K562 (cell line): ENCODE data around the gene HPSE2. TPM values are rescaled to one million over a fixed set of nuclear protein-coding genes. Genes with fewer than 3 reads are reported as not detected.

Experiments used
- BRD9 ChIP-seq: fragments of 450-650 bp; IDR thresholded peaks from 2 replicates; pipeline ENCODE4 v1.6.1; 2018; ENCODE audit warnings: low read depth; ENCODE audit not compliant: partially characterized antibody
- C11orf30 ChIP-seq: fragments of 450-650 bp; IDR thresholded peaks from 2 replicates; pipeline ENCODE4 v1.6.1; 2016; ENCODE audit warnings: low read depth, mild to moderate bottlenecking
- FOXA3 ChIP-seq, 2 experiments: fragments of 450-650 bp in 1 of 2; sonication (generic) in 1 of 2; formaldehyde crosslinking; IDR thresholded peaks in 1 of 2; conservative IDR thresholded peaks in 1 of 2; 2 replicates each; pipeline versions ENCODE4 v1.4.0 to v1.8.0; 2020 to 2022; ENCODE audit warnings: mild to moderate bottlenecking in 2 of 2, missing genetic modification reagents in 1 of 2
- KLF13 ChIP-seq: fragments of 450-650 bp; IDR thresholded peaks from 2 replicates; pipeline ENCODE4 v1.6.1; 2016; ENCODE audit warnings: missing genetic modification characterization, low read depth, mild to moderate bottlenecking, missing compliant biosample characterization, moderate library complexity, borderline replicate concordance
- LCOR ChIP-seq: sonication (generic); formaldehyde crosslinking; IDR thresholded peaks from 2 replicates; pipeline ENCODE4 v1.8.0; 2022; ENCODE audit warnings: mild to moderate bottlenecking, missing genetic modification reagents
- NRF1 ChIP-seq, 2 experiments: fragments of 450-650 bp; IDR thresholded peaks in 1 of 2; conservative IDR thresholded peaks in 1 of 2; 2 replicates each; pipeline ENCODE4 v1.6.1; 2014; ENCODE audit warnings: mild to moderate bottlenecking in 2 of 2
- TAF1 ChIP-seq: IDR thresholded peaks from 2 replicates; pipeline ENCODE4 v1.6.1; 2011; ENCODE audit warnings: mild to moderate bottlenecking, low read length, moderate library complexity; ENCODE audit not compliant: insufficient read depth, control insufficient read depth, severe bottlenecking; ENCODE audit errors: extremely low read depth
- TCF3 ChIP-seq: sonication (generic); formaldehyde crosslinking; IDR thresholded peaks from 2 replicates; pipeline ENCODE4 v1.4.0; 2020; ENCODE audit warnings: mild to moderate bottlenecking, missing genetic modification reagents
- TOE1 ChIP-seq, 2 experiments: fragments of 450-650 bp in 1 of 2; sonication (generic) in 1 of 2; formaldehyde crosslinking in 1 of 2; IDR thresholded peaks; 2 replicates each; pipeline versions ENCODE4 v1.7.1 to v1.8.0; 2016 to 2022; ENCODE audit warnings: borderline replicate concordance in 2 of 2, mild to moderate bottlenecking in 2 of 2, antibody characterized with exemption in 1 of 2, inconsistent platforms in 1 of 2, low read depth in 1 of 2, missing genetic modification reagents in 1 of 2, moderate library complexity in 1 of 2
- ZFX ChIP-seq: sonication (generic); formaldehyde crosslinking; IDR thresholded peaks from 2 replicates; pipeline ENCODE4 v1.8.0; 2022; ENCODE audit warnings: mild to moderate bottlenecking, missing genetic modification reagents, moderate library complexity
- ZNF212 ChIP-seq: fragments of 450-650 bp; formaldehyde crosslinking; IDR thresholded peaks from 2 replicates; pipeline ENCODE4 v1.4.0; 2020; ENCODE audit warnings: mild to moderate bottlenecking
- polyA plus RNA-seq, 8 experiments: library from polyadenylated mRNA; depleted of rRNA in 4 of 8; stranded (reverse) in 5 of 8; unstranded in 3 of 8; fragments of >200 nt; fragmentation: Nextera tagmentation in 2 of 8; fragmentation: Illumina TruSeq in 1 of 8; extraction: Ambion mirVana in 2 of 8; extraction: Trizol in 1 of 8; gene quantifications; 2 replicates each; pipeline versions ENCODE4 v1.2.1 to v1.2.3, GENCODE V29; 2011 to 2014; ENCODE audit warnings: inconsistent platforms in 1 of 8, missing spikeins in 1 of 8
- total RNA-seq, 7 experiments: library from RNA; depleted of rRNA in 6 of 7; stranded (reverse); fragments of >200 nt in 6 of 7; fragmentation: Illumina TruSeq in 2 of 7; extraction: Trizol in 2 of 7; gene quantifications; 2 replicates each; pipeline versions ENCODE4 v1.2.1 to v1.2.3, GENCODE V29; 2011 to 2021; ENCODE audit warnings: low replicate concordance in 1 of 7
- TF ChIP-seq, protein P1 (sequence below): IDR thresholded peaks from 2 replicates; pipeline ENCODE4 v1.6.1; 2011; ENCODE audit warnings: borderline replicate concordance, low read depth, mild to moderate bottlenecking, moderate library complexity, low read length; ENCODE audit not compliant: insufficient read depth, poor library complexity, severe bottlenecking
- TF ChIP-seq, protein P2 (sequence below): fragments of 250-450 bp; sonication (Bioruptor Pico); IDR thresholded peaks from 2 replicates; pipeline ENCODE4 v1.5.0; 2020; ENCODE audit warnings: mild to moderate bottlenecking
- TF ChIP-seq, protein P3 (sequence below): sonication (generic); formaldehyde crosslinking; IDR thresholded peaks from 2 replicates; pipeline ENCODE4 v1.8.0; 2022; ENCODE audit warnings: mild to moderate bottlenecking, missing genetic modification reagents, borderline replicate concordance

The HPSE2 gene
- total and polyA plus RNA-seq, 9 of the 15 experiments (the other 6 are each of a cell fraction or from before 2014, with no cell fraction given): 0.03 to 0.10 (median 0.04) TPM; not detected in 2

DNA sequence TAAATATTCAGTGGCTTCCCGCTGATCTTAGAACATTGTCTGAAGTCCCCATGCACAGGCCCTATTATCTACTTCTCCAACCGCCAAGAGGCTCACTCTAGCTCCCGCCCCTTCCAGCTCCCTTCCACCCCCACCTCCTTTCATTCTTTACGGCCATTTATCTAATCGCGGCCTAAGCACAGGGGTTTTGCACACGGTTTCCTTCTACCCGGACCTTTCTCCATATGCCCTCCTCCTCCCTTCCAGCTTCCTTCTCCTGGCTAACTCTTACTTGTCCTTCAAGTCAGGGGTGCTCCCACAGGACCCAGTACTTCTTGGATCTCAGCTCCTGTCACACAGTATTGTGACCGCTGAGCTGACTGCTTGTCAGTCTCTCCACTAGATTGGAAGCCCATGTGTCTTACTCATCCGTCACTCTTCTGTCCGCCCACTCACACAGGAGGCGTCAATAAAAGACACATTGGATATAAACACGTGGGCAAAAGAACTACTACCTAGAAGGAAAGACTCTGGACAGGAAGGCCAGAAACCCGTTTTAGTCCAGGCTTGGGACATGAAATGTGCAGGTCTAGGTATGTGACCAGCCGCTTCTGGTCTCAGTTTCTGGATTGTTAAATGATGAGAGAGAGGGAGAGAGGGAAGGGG, 768.7 kb downstream of the HPSE2 start (continued):
- TF ChIP-seq, protein P1, sequence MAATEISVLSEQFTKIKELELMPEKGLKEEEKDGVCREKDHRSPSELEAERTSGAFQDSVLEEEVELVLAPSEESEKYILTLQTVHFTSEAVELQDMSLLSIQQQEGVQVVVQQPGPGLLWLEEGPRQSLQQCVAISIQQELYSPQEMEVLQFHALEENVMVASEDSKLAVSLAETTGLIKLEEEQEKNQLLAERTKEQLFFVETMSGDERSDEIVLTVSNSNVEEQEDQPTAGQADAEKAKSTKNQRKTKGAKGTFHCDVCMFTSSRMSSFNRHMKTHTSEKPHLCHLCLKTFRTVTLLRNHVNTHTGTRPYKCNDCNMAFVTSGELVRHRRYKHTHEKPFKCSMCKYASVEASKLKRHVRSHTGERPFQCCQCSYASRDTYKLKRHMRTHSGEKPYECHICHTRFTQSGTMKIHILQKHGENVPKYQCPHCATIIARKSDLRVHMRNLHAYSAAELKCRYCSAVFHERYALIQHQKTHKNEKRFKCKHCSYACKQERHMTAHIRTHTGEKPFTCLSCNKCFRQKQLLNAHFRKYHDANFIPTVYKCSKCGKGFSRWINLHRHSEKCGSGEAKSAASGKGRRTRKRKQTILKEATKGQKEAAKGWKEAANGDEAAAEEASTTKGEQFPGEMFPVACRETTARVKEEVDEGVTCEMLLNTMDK: no peak
- 0 out of 2 replicates have a peak, but pooled peaks have one; percentile 56 for TF ChIP-seq LCOR
- TF ChIP-seq ZNF212 (CRISPR knock-in tag): no peak
- TF ChIP-seq ZFX (CRISPR knock-in tag): peak; percentile 79
- TF ChIP-seq KLF13 (tag): peak; percentile 55; the same call in 1 of the 2 replicates
- TF ChIP-seq FOXA3 (CRISPR knock-in tag; conservative IDR thresholded peaks at IDR 0.05 in 1 of 2, IDR thresholded peaks at IDR 0.05 in 1 of 2): 0 out of 4 replicates have a peak, but pooled peaks of 1 of the 2 experiments have one; percentile 22
- no peak for TF ChIP-seq TAF1
- TF ChIP-seq, protein P2, sequence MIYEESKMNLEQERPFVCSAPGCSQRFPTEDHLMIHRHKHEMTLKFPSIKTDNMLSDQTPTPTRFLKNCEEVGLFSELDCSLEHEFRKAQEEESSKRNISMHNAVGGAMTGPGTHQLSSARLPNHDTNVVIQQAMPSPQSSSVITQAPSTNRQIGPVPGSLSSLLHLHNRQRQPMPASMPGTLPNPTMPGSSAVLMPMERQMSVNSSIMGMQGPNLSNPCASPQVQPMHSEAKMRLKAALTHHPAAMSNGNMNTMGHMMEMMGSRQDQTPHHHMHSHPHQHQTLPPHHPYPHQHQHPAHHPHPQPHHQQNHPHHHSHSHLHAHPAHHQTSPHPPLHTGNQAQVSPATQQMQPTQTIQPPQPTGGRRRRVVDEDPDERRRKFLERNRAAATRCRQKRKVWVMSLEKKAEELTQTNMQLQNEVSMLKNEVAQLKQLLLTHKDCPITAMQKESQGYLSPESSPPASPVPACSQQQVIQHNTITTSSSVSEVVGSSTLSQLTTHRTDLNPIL (CRISPR knock-in tag): no peak
- TF ChIP-seq C11orf30: no peak
- peak; percentile 49; the same call in 1 of the 2 replicates for TF ChIP-seq TOE1 (IDR thresholded peaks at IDR 0.05; ENCODE audit: borderline replicate concordance)
- TF ChIP-seq TOE1 (CRISPR knock-in tag; IDR thresholded peaks at IDR 0.05; ENCODE audit: borderline replicate concordance, low read depth): no peak
- peak; percentile 36; the same call in 1 of the 2 replicates for TF ChIP-seq TCF3 (CRISPR knock-in tag)
- peak; percentile 18 for TF ChIP-seq BRD9
- peak in 1 of 2 experiments; percentile 43; a peak in 2 of 4 replicates for TF ChIP-seq NRF1 (conservative IDR thresholded peaks at IDR 0.05 in 1 of 2, IDR thresholded peaks at IDR 0.05 in 1 of 2)
- TF ChIP-seq, protein P3, sequence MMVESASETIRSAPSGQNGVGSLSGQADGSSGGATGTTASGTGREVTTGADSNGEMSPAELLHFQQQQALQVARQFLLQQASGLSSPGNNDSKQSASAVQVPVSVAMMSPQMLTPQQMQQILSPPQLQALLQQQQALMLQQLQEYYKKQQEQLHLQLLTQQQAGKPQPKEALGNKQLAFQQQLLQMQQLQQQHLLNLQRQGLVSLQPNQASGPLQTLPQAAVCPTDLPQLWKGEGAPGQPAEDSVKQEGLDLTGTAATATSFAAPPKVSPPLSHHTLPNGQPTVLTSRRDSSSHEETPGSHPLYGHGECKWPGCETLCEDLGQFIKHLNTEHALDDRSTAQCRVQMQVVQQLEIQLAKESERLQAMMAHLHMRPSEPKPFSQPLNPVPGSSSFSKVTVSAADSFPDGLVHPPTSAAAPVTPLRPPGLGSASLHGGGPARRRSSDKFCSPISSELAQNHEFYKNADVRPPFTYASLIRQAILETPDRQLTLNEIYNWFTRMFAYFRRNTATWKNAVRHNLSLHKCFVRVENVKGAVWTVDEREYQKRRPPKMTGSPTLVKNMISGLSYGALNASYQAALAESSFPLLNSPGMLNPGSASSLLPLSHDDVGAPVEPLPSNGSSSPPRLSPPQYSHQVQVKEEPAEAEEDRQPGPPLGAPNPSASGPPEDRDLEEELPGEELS (CRISPR knock-in tag): no peak
